Erythroblast (primary cell): ENCODE data around the gene LHFPL6.

ENCODE experiments used
- GATA1 ChIP-seq: IDR thresholded peaks from 2 replicates; pipeline ENCODE4 v1.6.1; 2011; ENCODE audit warnings: low read depth, mild to moderate bottlenecking, control low read depth, low read length, moderate library complexity
- POLR2A ChIP-seq: IDR thresholded peaks from 2 replicates; pipeline ENCODE4 v1.6.1; 2011; ENCODE audit warnings: mild to moderate bottlenecking, low read length

DNA sequence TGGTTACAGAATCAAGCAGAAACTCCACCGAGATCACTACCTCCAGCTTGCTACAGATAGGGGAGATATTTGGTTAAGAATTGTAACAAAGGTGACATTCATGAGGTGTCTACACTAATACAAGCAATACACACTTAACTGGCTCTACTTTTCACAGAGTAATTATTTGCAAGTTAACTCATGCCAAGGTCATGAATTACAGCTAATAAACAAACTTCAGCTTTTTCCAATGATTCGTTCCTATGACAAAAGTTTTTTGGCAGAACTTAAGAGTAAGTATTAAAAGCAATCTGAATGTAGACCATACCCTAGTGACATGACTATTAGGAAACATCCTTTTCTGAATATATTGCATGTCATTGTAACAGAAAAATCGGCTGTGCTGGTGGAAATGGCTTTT, 72.1 kb downstream of the LHFPL6 start:
- TF ChIP-seq POLR2A (no peak), GATA1 (no peak)
